Measurements from ENCODE around the gene PDE8A. TPM values are rescaled to one million over a fixed set of nuclear protein-coding genes. Genes with fewer than 3 reads are reported as not detected.
"Not testable (repeated sequence)": the region's sequence is repeated elsewhere in the genome, so short reads cannot be mapped to it uniquely, and the experiment has no call there.

The PDE8A gene
- total RNA-seq, 1 donor from 2014 or later = 28.8 TPM

DNA sequence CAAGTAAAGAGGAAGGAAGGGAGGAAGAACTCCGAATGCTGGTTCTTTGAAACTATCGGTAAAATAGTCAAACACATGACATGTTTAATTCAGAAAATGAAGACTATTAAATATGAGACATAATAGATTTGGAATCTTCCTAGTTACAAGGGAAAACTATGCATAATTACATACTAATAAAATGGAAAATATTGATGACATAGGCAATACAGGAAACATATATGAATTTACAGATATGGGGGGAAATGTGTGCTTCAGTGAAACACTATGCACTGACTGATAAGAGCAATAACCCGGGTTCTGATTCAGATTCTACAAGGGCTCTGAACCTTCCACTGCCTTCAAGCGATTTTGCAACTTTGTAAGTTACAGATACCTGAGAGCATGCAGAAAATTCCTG, 185.9 kb downstream of the PDE8A start:
- Mint-ChIP-seq H3K9me3 (ENCODE audit: low read depth) (peaks cover 23% of the 10 kb centered on the region), H3K4me3 (ENCODE audit: low read depth) (no peak overlapping the region), H3K27me3 (peaks cover 5% of the 10 kb centered on the region), H3K27ac (no peak overlapping the region), H3K36me3 (ENCODE audit: insufficient read depth) (peaks cover 4% of the 10 kb centered on the region), H3K4me1 (ENCODE audit: low read depth) (peaks cover 2% of the 10 kb centered on the region)
- DNase-seq (ENCODE audit: low spot score, unreplicated experiment) = no peak
- TF ChIP-seq, protein P1, sequence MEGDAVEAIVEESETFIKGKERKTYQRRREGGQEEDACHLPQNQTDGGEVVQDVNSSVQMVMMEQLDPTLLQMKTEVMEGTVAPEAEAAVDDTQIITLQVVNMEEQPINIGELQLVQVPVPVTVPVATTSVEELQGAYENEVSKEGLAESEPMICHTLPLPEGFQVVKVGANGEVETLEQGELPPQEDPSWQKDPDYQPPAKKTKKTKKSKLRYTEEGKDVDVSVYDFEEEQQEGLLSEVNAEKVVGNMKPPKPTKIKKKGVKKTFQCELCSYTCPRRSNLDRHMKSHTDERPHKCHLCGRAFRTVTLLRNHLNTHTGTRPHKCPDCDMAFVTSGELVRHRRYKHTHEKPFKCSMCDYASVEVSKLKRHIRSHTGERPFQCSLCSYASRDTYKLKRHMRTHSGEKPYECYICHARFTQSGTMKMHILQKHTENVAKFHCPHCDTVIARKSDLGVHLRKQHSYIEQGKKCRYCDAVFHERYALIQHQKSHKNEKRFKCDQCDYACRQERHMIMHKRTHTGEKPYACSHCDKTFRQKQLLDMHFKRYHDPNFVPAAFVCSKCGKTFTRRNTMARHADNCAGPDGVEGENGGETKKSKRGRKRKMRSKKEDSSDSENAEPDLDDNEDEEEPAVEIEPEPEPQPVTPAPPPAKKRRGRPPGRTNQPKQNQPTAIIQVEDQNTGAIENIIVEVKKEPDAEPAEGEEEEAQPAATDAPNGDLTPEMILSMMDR (IDR thresholded peaks at IDR 0.05; ENCODE audit: unreplicated experiment) = no peak

DNA sequence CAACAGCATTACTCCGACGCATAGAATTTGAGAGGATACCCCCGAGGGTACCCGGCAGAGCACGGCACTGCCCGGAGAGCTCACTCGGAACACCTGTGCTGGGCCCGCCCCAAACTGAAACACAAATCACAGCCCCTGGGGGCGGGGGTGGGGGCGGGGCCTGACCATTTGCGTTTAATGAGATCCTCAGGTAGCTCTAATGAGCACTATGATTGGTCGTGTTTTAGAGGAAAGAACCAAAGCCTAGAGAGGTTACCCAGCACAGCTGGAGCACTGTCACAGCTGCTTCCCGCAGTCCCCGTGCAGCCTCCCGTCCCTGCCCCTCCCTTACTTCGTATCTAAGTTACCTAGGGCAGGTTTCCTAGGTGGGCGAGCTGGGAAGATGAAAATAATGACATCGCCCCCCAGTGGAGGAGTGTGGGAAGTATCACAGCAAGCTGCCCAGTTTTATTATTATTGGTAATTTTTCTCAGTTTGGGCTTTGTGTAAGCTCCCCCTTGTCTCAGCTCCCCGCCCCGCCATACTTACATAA, 187.1 kb downstream of the PDE8A start:
- Mint-ChIP-seq H3K4me1 (ENCODE audit: low read depth) (peaks cover 2% of the 10 kb centered on the region), H3K27ac (no peak overlapping the region), H3K27me3 (peaks cover 5% of the 10 kb centered on the region), H3K36me3 (ENCODE audit: insufficient read depth) (peaks cover 4% of the 10 kb centered on the region), H3K4me3 (ENCODE audit: low read depth) (peak overlapping the region; percentile 61), H3K9me3 (ENCODE audit: low read depth) (peaks cover 28% of the 10 kb centered on the region)
- peak; percentile 24 for DNase-seq (ENCODE audit: low spot score, unreplicated experiment)
- TF ChIP-seq, protein P1 (IDR thresholded peaks at IDR 0.05; ENCODE audit: unreplicated experiment) = peak; percentile 67

DNA sequence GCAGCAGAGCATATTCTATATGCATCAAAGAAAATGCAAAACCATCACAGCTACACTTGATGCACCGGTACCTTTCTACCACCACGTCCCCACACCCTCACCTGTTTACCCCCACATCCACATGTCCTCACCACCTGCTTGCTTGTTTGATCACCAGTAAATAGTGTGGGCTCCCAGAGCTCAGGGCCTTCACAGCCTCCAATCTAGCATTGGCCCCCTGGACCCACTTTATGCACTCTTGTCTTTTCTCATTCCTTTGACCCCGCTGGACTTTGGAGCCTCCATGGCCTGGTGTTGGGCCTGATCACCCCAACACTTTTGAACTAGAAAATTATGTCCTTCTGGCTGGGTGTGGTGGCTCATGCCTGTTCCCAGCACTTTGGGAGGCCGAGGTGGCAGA, 190.1 kb downstream of the PDE8A start:
- peaks cover 9% of the 10 kb centered on the region for H3K27me3 Mint-ChIP-seq
- no peaks in the 10 kb centered on the region for H3K4me1 Mint-ChIP-seq (ENCODE audit: low read depth)
- TF ChIP-seq, protein P1 (IDR thresholded peaks at IDR 0.05; ENCODE audit: unreplicated experiment) = no peak
- no peak for DNase-seq (ENCODE audit: low spot score, unreplicated experiment)
- H3K27ac Mint-ChIP-seq = no peak overlapping the region
- H3K4me3 Mint-ChIP-seq (ENCODE audit: low read depth) = no peak overlapping the region
- peaks cover 2% of the 10 kb centered on the region for H3K36me3 Mint-ChIP-seq (ENCODE audit: insufficient read depth)
- peaks cover 22% of the 10 kb centered on the region for H3K9me3 Mint-ChIP-seq (ENCODE audit: low read depth)

DNA sequence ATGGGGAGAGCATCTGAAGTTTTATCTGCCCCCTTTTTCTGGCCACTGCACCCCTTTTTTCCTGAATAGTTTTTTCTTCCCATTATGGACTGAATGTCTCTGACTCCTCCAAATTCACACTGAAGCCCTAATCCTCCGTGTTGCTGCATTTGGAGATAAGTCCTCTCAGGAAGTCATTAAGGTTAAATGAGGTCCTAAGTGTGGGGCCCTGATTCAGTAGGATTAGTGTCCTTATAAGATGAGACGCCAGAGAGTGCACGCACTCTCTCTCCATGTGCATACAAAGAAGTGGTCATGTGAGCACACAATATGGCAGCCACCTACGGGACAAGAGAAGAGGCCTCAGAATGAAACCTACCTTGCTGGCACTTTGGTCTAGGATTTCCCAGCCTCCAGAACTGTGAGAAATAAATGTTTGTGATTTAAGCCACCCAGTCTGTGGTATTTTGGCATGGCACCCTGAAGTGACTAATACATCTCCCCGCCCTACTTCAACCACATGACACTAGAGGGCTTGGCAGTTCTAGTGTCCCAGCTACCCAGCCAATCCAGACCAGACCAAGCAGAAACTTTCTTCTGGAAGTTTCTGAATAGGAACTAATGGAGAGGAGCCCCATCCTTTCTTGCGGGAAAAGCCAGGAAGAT, 191.3 kb downstream of the PDE8A start:
- Mint-ChIP-seq H3K9me3 (ENCODE audit: low read depth) (peaks cover 22% of the 10 kb centered on the region), H3K36me3 (ENCODE audit: insufficient read depth) (peaks cover 2% of the 10 kb centered on the region), H3K27me3 (peaks cover 4% of the 10 kb centered on the region), H3K4me3 (ENCODE audit: low read depth) (no peak overlapping the region), H3K27ac (no peak overlapping the region), H3K4me1 (ENCODE audit: low read depth) (peaks cover 7% of the 10 kb centered on the region)
- no peak for DNase-seq (ENCODE audit: low spot score, unreplicated experiment)
- TF ChIP-seq, protein P1 (IDR thresholded peaks at IDR 0.05; ENCODE audit: unreplicated experiment) = no peak

DNA sequence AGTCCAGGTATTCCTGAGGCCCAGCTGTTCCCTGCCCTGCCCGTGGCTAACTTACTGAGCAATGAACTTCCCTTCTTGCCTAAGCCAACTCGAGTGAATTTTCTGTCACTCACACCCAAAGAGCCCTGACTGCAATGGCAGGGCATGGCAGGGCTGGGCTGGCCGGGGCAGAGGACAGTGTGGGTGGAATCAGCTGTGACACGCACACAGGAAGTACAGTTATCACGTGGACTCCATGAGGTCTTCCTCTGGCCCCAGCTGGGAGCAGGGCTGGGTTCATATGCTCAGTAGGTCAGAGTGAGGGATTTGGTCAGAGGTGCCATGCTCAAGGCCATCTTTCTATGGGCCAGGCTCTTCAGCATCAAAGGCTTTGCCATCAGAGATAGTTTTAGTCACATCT, 192.0 kb downstream of the PDE8A start:
- H3K36me3 Mint-ChIP-seq (ENCODE audit: insufficient read depth); H3K27ac Mint-ChIP-seq; H3K4me3 Mint-ChIP-seq (ENCODE audit: low read depth); H3K27me3 Mint-ChIP-seq; DNase-seq (ENCODE audit: low spot score, unreplicated experiment): not testable (repeated sequence)
- H3K4me1 Mint-ChIP-seq (ENCODE audit: low read depth) = peaks cover 12% of the 10 kb centered on the region
- H3K9me3 Mint-ChIP-seq (ENCODE audit: low read depth) = peaks cover 22% of the 10 kb centered on the region

DNA sequence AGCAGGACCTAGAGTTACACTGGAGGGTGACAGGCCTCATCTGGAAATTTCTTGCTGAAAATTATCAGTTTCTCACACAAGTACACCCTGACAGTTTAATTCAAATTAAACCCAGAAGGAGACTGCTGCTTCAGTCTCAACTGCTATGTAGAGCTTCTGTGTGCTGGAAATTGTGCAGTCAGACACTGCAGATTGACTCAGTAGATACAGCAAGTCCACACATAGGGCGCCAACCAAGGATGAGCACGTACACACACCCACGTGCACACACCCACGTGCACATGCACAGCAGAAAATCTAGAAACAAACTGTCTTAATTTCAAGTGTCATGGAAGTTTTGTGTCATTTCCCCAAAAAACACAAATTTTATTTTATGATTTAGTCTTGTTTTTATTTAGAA, 192.9 kb downstream of the PDE8A start:
- Mint-ChIP-seq H3K4me3 (ENCODE audit: low read depth) (no peak overlapping the region), H3K27ac (no peak overlapping the region), H3K4me1 (ENCODE audit: low read depth) (peaks cover 19% of the 10 kb centered on the region), H3K9me3 (ENCODE audit: low read depth) (peaks cover 22% of the 10 kb centered on the region), H3K27me3 (peaks cover 4% of the 10 kb centered on the region), H3K36me3 (ENCODE audit: insufficient read depth) (peaks cover 2% of the 10 kb centered on the region)
- TF ChIP-seq, protein P1 (IDR thresholded peaks at IDR 0.05; ENCODE audit: unreplicated experiment) = no peak
- no peak for DNase-seq (ENCODE audit: low spot score, unreplicated experiment)

DNA sequence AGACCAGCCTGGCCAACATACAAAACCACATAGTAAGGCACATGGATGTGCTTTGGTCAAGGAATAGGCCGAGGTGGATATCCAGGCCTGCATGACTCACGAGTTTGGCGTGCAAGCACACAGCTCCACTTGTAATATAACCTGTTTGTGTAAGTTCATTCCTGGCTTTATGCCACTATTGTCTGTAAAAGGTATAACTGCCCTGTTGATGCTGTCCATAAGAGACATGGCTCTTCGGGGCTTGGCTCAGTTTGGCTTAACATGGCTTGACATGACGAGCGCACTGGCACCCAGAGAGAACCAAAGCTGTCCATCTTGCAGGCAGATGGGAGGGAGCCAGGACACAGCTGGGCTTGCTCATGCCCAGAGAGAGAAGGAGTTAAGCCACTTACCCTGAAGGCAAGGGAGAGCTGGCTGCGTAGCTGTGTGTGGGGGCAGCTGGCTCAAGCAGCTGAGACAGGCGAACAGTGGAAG, 195.4 kb downstream of the PDE8A start:
- H3K27me3 Mint-ChIP-seq; DNase-seq (ENCODE audit: low spot score, unreplicated experiment); H3K36me3 Mint-ChIP-seq (ENCODE audit: insufficient read depth); H3K4me3 Mint-ChIP-seq (ENCODE audit: low read depth); H3K9me3 Mint-ChIP-seq (ENCODE audit: low read depth): not testable (repeated sequence)
- H3K4me1 Mint-ChIP-seq (ENCODE audit: low read depth) = peaks cover 21% of the 10 kb centered on the region
- peak overlapping the region; percentile 80 for H3K27ac Mint-ChIP-seq

Measured in progenitor cell of endocrine pancreas (in vitro differentiated cells).